ENCODE measurements around the gene TM2D3. TPM values are rescaled to one million over a fixed set of nuclear protein-coding genes. Genes with fewer than 3 reads are reported as not detected.

The TM2D3 gene
- total RNA-seq, 4 donors from 2014 or later: 35.5 to 50.5 (median 40.5) TPM

GRCh38 chr15:101651554-101652097 lies 555 bp downstream of the TM2D3 start:
- Histone ChIP-seq H3K27ac (replicated peaks in 1 of 4) (peak overlapping the region; percentile 94 to 99 (median 98)), H3K36me3 (peaks cover 8 to 43% (median 33%) of the 10 kb centered on the region in 4 donors), H3K4me1 (peaks cover 36 to 46% (median 42%) of the 10 kb centered on the region in 4 donors), H3K4me3 (peak overlapping the region; percentile 82 to 98 (median 93)), H3K27me3 (no peaks in the 10 kb centered on the region), H3K9me3 (no peaks in the 10 kb centered on the region)
- intact Hi-C loops (cut with DNase I): no loop called here
- no peak for DNase-seq (ENCODE audit: extremely low spot score)
- no peak for TF ChIP-seq EP300 (IDR thresholded peaks at IDR 0.05)
- TF ChIP-seq POLR2AphosphoS5 (IDR thresholded peaks at IDR 0.05): no peak
- TF ChIP-seq, protein P1, sequence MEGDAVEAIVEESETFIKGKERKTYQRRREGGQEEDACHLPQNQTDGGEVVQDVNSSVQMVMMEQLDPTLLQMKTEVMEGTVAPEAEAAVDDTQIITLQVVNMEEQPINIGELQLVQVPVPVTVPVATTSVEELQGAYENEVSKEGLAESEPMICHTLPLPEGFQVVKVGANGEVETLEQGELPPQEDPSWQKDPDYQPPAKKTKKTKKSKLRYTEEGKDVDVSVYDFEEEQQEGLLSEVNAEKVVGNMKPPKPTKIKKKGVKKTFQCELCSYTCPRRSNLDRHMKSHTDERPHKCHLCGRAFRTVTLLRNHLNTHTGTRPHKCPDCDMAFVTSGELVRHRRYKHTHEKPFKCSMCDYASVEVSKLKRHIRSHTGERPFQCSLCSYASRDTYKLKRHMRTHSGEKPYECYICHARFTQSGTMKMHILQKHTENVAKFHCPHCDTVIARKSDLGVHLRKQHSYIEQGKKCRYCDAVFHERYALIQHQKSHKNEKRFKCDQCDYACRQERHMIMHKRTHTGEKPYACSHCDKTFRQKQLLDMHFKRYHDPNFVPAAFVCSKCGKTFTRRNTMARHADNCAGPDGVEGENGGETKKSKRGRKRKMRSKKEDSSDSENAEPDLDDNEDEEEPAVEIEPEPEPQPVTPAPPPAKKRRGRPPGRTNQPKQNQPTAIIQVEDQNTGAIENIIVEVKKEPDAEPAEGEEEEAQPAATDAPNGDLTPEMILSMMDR (IDR thresholded peaks at IDR 0.05): no peak
- TF ChIP-seq POLR2A (IDR thresholded peaks at IDR 0.05; ENCODE audit: low read depth): no peak
- WGBS: under 1% methylated on average over 12 of the region's 32 CpGs

GRCh38 chr15:101650145-101650544 lies 2.0 kb downstream of the TM2D3 start:
- H3K4me3 ChIP-seq: no peak overlapping the region
- H3K9me3 ChIP-seq: no peaks in the 10 kb centered on the region
- H3K27me3 ChIP-seq: no peaks in the 10 kb centered on the region
- intact Hi-C loops (cut with DNase I): no loop called here
- H3K27ac ChIP-seq (replicated peaks in 1 of 4): peak overlapping the region in 3 of 4 donors; percentile 98 to 99 (median 98)
- TF ChIP-seq EP300 (IDR thresholded peaks at IDR 0.05) (no peak), POLR2AphosphoS5 (IDR thresholded peaks at IDR 0.05) (no peak), POLR2A (IDR thresholded peaks at IDR 0.05; ENCODE audit: low read depth) (no peak)
- TF ChIP-seq, protein P1 (IDR thresholded peaks at IDR 0.05): no peak
- H3K36me3 ChIP-seq: peaks cover 13 to 49% (median 37%) of the 10 kb centered on the region in 4 donors
- 67% methylated on average over 5 of the region's 5 CpGs for WGBS
- peaks cover 38 to 46% (median 42%) of the 10 kb centered on the region in 4 donors for H3K4me1 ChIP-seq
- no peak for DNase-seq (ENCODE audit: extremely low spot score)

- no peaks in the 10 kb centered on the region for H3K9me3 ChIP-seq
- peaks cover 28 to 67% (median 53%) of the 10 kb centered on the region in 4 donors for H3K36me3 ChIP-seq
- H3K4me1 ChIP-seq: peaks cover 34 to 45% (median 40%) of the 10 kb centered on the region in 4 donors
- WGBS: 83% methylated on average over 6 of the region's 6 CpGs
- TF ChIP-seq, protein P1 (IDR thresholded peaks at IDR 0.05): no peak
- TF ChIP-seq EP300 (IDR thresholded peaks at IDR 0.05): no peak
- no peak for TF ChIP-seq POLR2AphosphoS5 (IDR thresholded peaks at IDR 0.05)
- TF ChIP-seq POLR2A (IDR thresholded peaks at IDR 0.05; ENCODE audit: low read depth): no peak
- H3K4me3 ChIP-seq: no peak overlapping the region
- no peak for DNase-seq (ENCODE audit: extremely low spot score)
- intact Hi-C loops (cut with DNase I): no loop called here
- no peak overlapping the region for H3K27ac ChIP-seq (replicated peaks in 1 of 4)
- H3K27me3 ChIP-seq: no peaks in the 10 kb centered on the region
These were observed 3.8 kb downstream of the TM2D3 start for GRCh38 chr15:101648356-101648755.

DNA sequence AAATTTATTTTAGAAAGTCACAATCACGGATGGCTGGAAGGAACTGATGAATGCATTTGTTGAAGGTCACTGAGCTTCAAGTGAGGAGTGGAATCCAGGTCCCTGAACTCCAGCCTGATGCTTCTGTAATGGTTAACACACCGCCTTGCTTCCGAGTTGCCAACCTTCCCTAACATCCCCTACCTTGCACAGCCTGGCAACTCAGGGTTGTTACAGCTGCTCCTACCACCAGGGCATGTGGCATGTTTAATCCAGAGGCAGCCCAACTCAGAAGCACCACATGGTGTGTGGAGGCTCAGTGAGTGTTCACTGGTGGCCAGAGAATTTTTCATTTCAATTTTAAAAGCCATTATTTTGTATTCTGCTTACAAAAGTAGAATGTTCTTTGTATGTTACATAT lies 4.9 kb downstream of the TM2D3 start:
- no peak overlapping the region for H3K4me3 ChIP-seq
- TF ChIP-seq POLR2AphosphoS5 (IDR thresholded peaks at IDR 0.05): no peak
- TF ChIP-seq POLR2A (IDR thresholded peaks at IDR 0.05; ENCODE audit: low read depth): no peak
- no peak for TF ChIP-seq EP300 (IDR thresholded peaks at IDR 0.05)
- peaks cover 31 to 40% (median 36%) of the 10 kb centered on the region in 4 donors for H3K4me1 ChIP-seq
- H3K27me3 ChIP-seq: no peaks in the 10 kb centered on the region
- WGBS: 79% methylated on average over 3 of the region's 3 CpGs
- peaks cover 32 to 78% (median 61%) of the 10 kb centered on the region in 4 donors for H3K36me3 ChIP-seq
- H3K27ac ChIP-seq (replicated peaks in 1 of 4): no peak overlapping the region
- H3K9me3 ChIP-seq: no peaks in the 10 kb centered on the region
- intact Hi-C loops (cut with DNase I): no loop called here
- DNase-seq (ENCODE audit: extremely low spot score): no peak

- intact Hi-C loops (cut with DNase I): no loop called here
- no peak overlapping the region for H3K4me3 ChIP-seq
- TF ChIP-seq EP300 (IDR thresholded peaks at IDR 0.05): no peak
- TF ChIP-seq, protein P1 (IDR thresholded peaks at IDR 0.05): no peak
- no peak for TF ChIP-seq POLR2AphosphoS5 (IDR thresholded peaks at IDR 0.05)
- no peak for TF ChIP-seq POLR2A (IDR thresholded peaks at IDR 0.05; ENCODE audit: low read depth)
- H3K27me3 ChIP-seq: no peaks in the 10 kb centered on the region
- H3K4me1 ChIP-seq: peaks cover 33 to 46% (median 41%) of the 10 kb centered on the region in 4 donors
- 73% methylated on average over 8 of the region's 8 CpGs for WGBS
- peaks cover 32 to 84% (median 64%) of the 10 kb centered on the region in 4 donors for H3K36me3 ChIP-seq
- H3K27ac ChIP-seq (replicated peaks in 1 of 4): no peak overlapping the region
- H3K9me3 ChIP-seq: no peaks in the 10 kb centered on the region
- DNase-seq (ENCODE audit: extremely low spot score): no peak
These were observed 5.5 kb downstream of the TM2D3 start for GRCh38 chr15:101646672-101647071.

Measured in esophagus muscularis mucosa (tissue), 4 donors.